ENCODE results near the gene MCAM.

Gene MCAM

DNA sequence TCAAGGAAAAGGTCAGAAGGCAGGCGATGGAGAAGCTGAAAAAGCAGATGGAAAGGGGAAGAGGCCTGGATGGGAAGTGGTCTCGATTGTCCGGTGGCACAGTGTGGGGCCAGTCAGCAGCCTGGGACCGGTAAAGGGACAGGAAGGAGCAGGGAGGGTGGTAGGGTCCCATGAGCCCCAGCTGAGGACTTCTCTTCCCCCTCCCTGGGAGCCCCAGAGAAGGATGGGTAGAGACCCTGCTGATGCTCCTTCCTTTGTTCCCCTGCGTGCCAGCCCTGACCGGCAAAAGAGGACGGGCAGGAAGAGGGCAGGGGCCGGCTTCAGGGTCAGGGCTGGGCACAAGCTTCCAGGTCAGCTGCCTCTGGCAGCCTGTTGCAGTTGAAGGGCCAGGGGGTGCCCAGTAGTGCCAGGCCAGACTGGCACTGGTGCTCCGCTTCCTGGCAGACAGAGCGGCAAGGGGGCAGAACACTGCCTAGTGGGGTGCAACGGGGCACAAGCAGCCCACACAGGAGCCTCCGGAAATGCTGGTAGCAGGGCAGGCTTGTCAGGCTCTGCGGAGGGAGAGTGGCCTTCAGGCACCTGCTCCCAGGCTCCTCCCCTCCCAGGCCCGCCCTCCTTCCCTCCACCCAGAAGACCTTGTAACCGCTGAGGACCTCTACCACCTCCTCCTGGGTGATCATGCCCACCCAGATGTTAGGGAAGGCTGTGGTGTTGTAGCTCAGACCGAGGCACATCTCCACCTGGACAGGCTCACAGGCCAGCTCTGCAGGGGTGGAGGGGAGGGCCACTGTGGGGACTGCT, 24.5 kb upstream of the MCAM start:
- no peak for DNase-seq (ENCODE audit: low read depth, low spot score)
- CTCF ChIA-PET, result interaction anchor here (0.7 to 14.1 kb wide), 15 partner anchors 9 to 198 kb away, joined by 3 to 358 read pairs (median 9); partner anchors contain the start of gene USP2
- TF ChIP-seq, protein P1, sequence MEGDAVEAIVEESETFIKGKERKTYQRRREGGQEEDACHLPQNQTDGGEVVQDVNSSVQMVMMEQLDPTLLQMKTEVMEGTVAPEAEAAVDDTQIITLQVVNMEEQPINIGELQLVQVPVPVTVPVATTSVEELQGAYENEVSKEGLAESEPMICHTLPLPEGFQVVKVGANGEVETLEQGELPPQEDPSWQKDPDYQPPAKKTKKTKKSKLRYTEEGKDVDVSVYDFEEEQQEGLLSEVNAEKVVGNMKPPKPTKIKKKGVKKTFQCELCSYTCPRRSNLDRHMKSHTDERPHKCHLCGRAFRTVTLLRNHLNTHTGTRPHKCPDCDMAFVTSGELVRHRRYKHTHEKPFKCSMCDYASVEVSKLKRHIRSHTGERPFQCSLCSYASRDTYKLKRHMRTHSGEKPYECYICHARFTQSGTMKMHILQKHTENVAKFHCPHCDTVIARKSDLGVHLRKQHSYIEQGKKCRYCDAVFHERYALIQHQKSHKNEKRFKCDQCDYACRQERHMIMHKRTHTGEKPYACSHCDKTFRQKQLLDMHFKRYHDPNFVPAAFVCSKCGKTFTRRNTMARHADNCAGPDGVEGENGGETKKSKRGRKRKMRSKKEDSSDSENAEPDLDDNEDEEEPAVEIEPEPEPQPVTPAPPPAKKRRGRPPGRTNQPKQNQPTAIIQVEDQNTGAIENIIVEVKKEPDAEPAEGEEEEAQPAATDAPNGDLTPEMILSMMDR (IDR thresholded peaks at IDR 0.05; ENCODE audit: insufficient read depth, low read length, missing control alignments), result no peak
- no peak overlapping the region for H3K4me3 ChIP-seq (ENCODE audit: low read depth, low read length)
- POLR2A ChIA-PET, result interaction anchor here (0.5 kb wide), 1 partner anchor 91 kb away, joined by 3 read pairs; no protein-coding TSS in a partner anchor

DNA sequence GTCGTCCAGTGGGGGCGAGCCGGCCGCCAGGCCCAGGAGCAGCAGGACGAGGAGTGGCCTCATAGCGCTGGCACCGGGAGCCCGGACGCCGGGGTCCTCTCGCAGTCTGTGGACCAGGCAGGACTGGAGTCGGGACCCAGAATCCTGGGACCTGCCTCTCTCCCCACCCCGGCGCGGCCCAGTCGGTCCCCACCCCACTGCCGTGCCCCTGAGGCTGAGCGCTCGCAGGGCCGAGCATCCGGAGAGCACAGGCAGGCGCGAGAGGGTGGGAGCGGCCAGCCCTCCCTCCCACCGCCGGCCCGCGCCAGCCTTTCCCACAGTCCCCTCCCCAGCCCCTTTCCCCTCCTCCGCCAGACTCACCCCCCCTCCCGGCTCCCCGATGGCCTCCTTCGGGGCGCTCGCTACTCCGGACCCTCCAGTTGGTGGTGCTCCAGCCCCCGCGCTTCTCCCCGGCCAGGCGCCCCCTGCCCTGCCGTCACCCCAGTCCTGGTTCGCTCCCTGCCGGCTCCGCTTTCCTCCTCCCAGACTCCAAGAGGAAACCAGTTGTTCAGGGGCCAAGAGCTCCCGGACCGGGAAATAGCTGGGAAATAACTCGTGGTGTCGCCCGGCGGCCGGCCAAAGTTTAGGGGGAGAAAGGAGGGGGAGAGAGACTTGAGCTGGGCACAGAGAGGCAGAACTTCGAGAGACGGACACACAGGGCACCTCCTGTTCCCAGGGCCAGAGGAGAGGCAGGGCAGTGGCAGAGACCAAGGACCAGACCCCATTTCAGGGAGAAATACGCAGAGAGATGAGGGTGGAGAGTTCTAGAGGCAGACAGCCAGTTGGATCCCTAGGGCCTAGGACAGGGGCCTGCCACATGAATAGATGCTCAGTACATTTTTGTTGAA, 23.6 kb upstream of the MCAM start, which contains the start of gene C1QTNF5:
TSS of gene C1QTNF5 (minus strand) at position 549 of the 887 bp plus-strand sequence. CDS start at position 63, 486 bp downstream.
- peak within 1 kb of the TSS; percentile 59 for H3K4me3 ChIP-seq (ENCODE audit: low read depth, low read length)
- TF ChIP-seq, protein P1 (IDR thresholded peaks at IDR 0.05; ENCODE audit: insufficient read depth, low read length, missing control alignments), result no peak
- DNase-seq (ENCODE audit: low read depth, low spot score), result no peak
- POLR2A ChIA-PET, result interaction anchor here (0.5 to 0.7 kb wide), 2 partner anchors 92 to 134 kb away, joined by 3 read pairs; no protein-coding TSS in a partner anchor
- CTCF ChIA-PET, result interaction anchor here (0.7 to 14.1 kb wide), 38 partner anchors 9 to 255 kb away, joined by 3 to 358 read pairs (median 4); partner anchors contain the start of genes CBL, DPAGT1, HMBS and MCAM

DNA sequence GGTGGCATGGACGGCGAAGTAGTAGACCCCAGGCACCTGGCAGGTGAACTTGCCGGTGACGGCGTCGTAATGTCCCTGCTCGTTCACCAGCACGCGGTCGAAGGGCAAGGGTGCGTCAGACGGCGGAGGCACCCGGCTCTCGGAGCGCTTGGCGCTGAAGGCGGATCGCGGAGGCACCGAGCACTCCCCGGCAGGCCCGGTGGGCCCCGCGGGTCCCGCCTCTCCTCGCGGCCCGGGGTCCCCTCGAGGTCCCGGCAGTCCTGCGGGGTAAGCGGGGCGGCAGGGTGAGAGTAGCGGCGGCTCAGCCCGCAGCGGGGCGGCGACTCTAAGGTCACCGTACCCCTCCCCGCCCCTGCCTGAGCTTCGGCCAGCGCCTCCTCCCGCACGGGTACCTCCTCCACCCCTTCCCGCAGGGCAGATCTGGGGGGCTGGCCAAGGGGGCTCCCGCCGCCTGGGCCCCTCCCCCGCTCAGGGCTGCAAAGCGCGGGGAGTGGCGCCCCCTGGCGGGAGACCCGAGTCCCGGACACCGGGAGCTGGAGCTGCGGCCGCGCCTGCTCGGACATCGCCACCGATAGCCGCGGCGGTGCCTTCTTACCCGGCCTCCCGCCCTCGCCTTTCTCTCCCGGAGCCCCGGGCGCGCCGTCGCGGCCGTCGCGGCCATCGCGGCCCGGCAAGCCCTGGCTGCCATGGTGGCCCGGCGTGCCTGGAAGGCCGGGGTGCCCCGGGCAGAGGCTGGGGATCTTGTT, 22.8 kb upstream of the MCAM start:
- peak overlapping the region; percentile 59 for H3K4me3 ChIP-seq (ENCODE audit: low read depth, low read length)
- ChIA-PET POLR2A (interaction anchor here (0.7 kb wide), 1 partner anchor 135 kb away, joined by 3 read pairs; no protein-coding TSS in a partner anchor), CTCF (interaction anchor here (0.7 to 14.1 kb wide), 35 partner anchors 8 to 254 kb away, joined by 3 to 358 read pairs (median 6); partner anchors contain the start of genes CBL, DPAGT1, HMBS and MCAM)
- DNase-seq (ENCODE audit: low read depth, low spot score), result no peak
- TF ChIP-seq, protein P1 (IDR thresholded peaks at IDR 0.05; ENCODE audit: insufficient read depth, low read length, missing control alignments), result peak; percentile 91

DNA sequence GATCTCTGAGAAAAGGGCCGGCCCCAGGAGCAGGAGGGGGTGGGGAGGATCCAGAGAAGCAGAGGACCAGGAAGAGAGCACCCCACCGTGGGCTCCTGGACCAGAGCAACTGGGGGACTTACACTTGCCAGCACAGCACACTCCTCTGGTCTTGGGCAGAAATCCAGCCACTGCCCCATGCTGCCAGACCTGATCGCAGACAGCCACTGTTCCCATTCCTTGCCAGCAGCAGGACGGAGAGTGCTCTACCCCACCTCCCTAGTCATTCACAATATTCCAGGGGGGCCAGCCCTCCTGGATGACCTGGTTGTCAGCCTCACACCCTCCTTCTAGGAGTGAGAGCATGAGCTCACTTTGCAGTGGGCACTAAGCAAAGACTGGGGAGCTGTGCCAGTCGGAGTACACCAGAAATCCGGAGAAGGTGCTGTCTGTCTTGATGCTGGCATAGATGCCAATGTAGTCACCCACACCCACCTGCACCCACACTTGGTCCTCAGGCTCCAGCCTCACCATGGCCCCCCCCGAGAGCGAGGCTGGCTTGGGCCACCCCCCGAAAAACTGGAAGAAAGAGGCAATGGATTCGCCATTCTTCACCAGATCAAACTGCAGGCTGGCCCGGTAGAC, 22.1 kb upstream of the MCAM start:
- POLR2A ChIA-PET, result interaction anchor here (1.1 to 1.9 kb wide), 3 partner anchors 17 to 244 kb away, joined by 6 to 12 read pairs (median 11); partner anchors contain the start of gene MCAM
- CTCF ChIA-PET, result interaction anchor here (0.7 to 14.1 kb wide), 54 partner anchors 7 to 283 kb away, joined by 3 to 358 read pairs (median 6); partner anchors contain the start of genes CBL, DPAGT1, HMBS and MCAM
- no peak for DNase-seq (ENCODE audit: low read depth, low spot score)
- TF ChIP-seq, protein P1 (IDR thresholded peaks at IDR 0.05; ENCODE audit: insufficient read depth, low read length, missing control alignments), result no peak
- H3K4me3 ChIP-seq (ENCODE audit: low read depth, low read length), result peak overlapping the region; percentile 59

DNA sequence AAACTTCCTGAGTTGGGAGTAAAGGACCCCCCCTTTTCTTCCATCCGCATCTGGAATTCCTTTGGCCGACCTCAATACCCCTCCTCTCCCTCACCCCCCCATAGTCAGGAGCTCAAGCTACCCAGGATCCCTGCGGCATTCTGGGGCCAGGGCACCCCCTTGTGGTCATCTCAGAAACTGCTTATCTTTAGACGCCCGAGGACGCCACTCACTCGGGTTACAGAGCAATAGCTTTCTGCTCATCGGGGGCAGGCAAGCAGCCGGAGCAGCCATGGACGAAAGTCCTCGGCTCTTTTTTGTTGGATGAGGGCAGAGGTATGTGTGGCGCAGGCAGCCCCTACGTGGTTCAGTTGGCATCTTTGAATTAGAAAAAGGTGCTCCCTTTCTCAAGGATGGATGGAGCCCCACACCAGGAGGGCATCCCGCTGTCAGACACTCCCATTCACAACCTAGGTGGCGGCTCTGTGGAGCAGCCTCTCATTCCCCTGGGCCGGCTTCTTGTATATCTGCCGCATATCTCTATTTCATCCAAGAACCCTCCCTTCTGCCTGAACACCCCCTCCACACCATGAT, 21.5 kb upstream of the MCAM start:
- ChIA-PET CTCF (interaction anchor here (0.7 to 14.1 kb wide), 62 partner anchors 12 to 298 kb away, joined by 3 to 358 read pairs (median 5); partner anchors contain the start of genes C2CD2L, CBL, DPAGT1 and HMBS), POLR2A (interaction anchor here (0.6 to 1.9 kb wide), 11 partner anchors 17 to 281 kb away, joined by 3 to 12 read pairs (median 5); partner anchors contain the start of genes HYOU1, MCAM and THY1)
- TF ChIP-seq, protein P1 (IDR thresholded peaks at IDR 0.05; ENCODE audit: insufficient read depth, low read length, missing control alignments), result peak; percentile 82
- DNase-seq (ENCODE audit: low read depth, low spot score), result no peak
- peak overlapping the region; percentile 40 for H3K4me3 ChIP-seq (ENCODE audit: low read depth, low read length)

All from AG04449 (cell line).